H1 (cell line): ENCODE measurements around the gene DFFA. TPM values are rescaled to one million over a fixed set of nuclear protein-coding genes. Genes with fewer than 3 reads are reported as not detected.

Source experiments
- POU5F1 ChIP-seq: IDR thresholded peaks from 2 replicates; pipeline ENCODE4 v1.6.1; 2011; ENCODE audit warnings: low read depth, mild to moderate bottlenecking, low read length, moderate library complexity
- YY1 ChIP-seq: IDR thresholded peaks from 2 replicates; pipeline ENCODE4 v1.6.1; 2011; ENCODE audit warnings: low read depth, mild to moderate bottlenecking, low read length
- polyA plus RNA-seq, 7 experiments: library from polyadenylated mRNA; depleted of rRNA in 3 of 7; stranded (reverse) in 5 of 7; unstranded in 2 of 7; fragments of >200 nt in 5 of 7; fragments of 200-250 nt in 2 of 7; gene quantifications; 1 replicate in 5 of 7; 2 replicates in 1 of 7; 4 replicates in 1 of 7; pipeline versions ENCODE4 v1.2.1 to v1.2.3, GENCODE V29; 2011 to 2013; ENCODE audit warnings: missing spikeins in 2 of 7, mixed read lengths in 2 of 7
- total RNA-seq: library from RNA; stranded (reverse); fragmentation: NEBNext Ultra II Directional; extraction: Animal tissue kit (Norgen Biotek cat#: 25700); gene quantifications from 2 replicates; pipeline ENCODE4 v1.2.1, GENCODE V29; 2021

The DFFA gene
- total and polyA plus RNA-seq, 2 of the 8 experiments (the other 6 are each of a cell fraction or from before 2014, with no cell fraction given) = 34.3 to 79.9 TPM

- TF ChIP-seq POU5F1 = no peak
- 0 out of 2 replicates have a peak, but pooled peaks have one; percentile 14 for TF ChIP-seq YY1
These were observed 35.0 kb upstream of the DFFA start (continued) for GRCh38 chr1:10507111-10507879.
